Esophagus muscularis mucosa (tissue), 4 donors: ENCODE results near the gene IFNGR1. TPM values are rescaled to one million over a fixed set of nuclear protein-coding genes. Genes with fewer than 3 reads are reported as not detected.

Source experiments
- DNase-seq: peaks from one replicate; pipeline ENCODE4 v3.0.0-alpha.2; 2017; ENCODE audit errors: extremely low spot score
- H3K27ac ChIP-seq, 4 donors: fragments of 200-600 bp; sonication (generic); replicated peaks in 1 of 4; 1 replicate in 3 of 4; 2 replicates in 1 of 4; pipeline ENCODE4 v1.5.1; 2016 to 2019; ENCODE audit warnings: mild to moderate bottlenecking in 1 of 4
- H3K27me3 ChIP-seq, 4 donors: fragments of 200-600 bp; sonication (generic); one replicate each; pipeline versions ENCODE4 v1.5.1 to v1.6.0; 2016 to 2019
- H3K36me3 ChIP-seq, 4 donors: fragments of 200-600 bp; sonication (generic); one replicate each; pipeline ENCODE4 v1.5.1; 2016 to 2019
- H3K4me1 ChIP-seq, 4 donors: fragments of 200-600 bp; sonication (generic); one replicate each; pipeline ENCODE4 v1.5.1; 2016 to 2019
- H3K4me3 ChIP-seq, 4 donors: fragments of 200-600 bp; sonication (generic); 1 replicate in 2 of 4; 2 replicates in 2 of 4; pipeline ENCODE4 v1.5.1; 2016 to 2019; ENCODE audit warnings: mild to moderate bottlenecking in 4 of 4, moderate library complexity in 1 of 4
- H3K9me3 ChIP-seq, 4 donors: fragments of 200-600 bp; sonication (generic); 1 replicate in 3 of 4; 2 replicates in 1 of 4; pipeline ENCODE4 v1.5.1; 2016 to 2019
- CTCF ChIP-seq, 3 experiments: fragments of 200-600 bp in 2 of 3; fragments of 450-650 bp in 1 of 3; sonication (generic) in 2 of 3; IDR thresholded peaks; one replicate each; pipeline ENCODE4 v1.5.1; 2017 to 2019; ENCODE audit warnings: antibody characterized with exemption in 3 of 3, mild to moderate bottlenecking in 2 of 3, moderate library complexity in 1 of 3
- EP300 ChIP-seq: sonication (generic); formaldehyde crosslinking; IDR thresholded peaks from one replicate; pipeline ENCODE4 v1.6.1; 2017; ENCODE audit warnings: antibody characterized with exemption
- POLR2A ChIP-seq: fragments of 450-650 bp; IDR thresholded peaks from one replicate; pipeline ENCODE4 v1.6.1; 2017; ENCODE audit warnings: antibody characterized with exemption, moderate library complexity, mild to moderate bottlenecking, low read depth
- POLR2AphosphoS5 ChIP-seq, 2 donors: sonication (generic); formaldehyde crosslinking; IDR thresholded peaks; one replicate each; pipeline ENCODE4 v1.6.1; 2017; ENCODE audit warnings: antibody characterized with exemption in 2 of 2
- WGBS: methylation state at CpG from one replicate; pipeline ENCODE4 v1.1.5; 2018; 5-methylcytosine and 5-hydroxymethylcytosine counted together
- intact Hi-C: fragments of 100-400 bp; cut with DNase I; formaldehyde crosslinking; loops from one replicate; pipeline ENCODE4 v1.15.1; 2023
- total RNA-seq, 4 donors: library from RNA; depleted of rRNA; stranded (reverse); fragments of >200 nt; gene quantifications; one replicate each; pipeline versions ENCODE4 v1.1.0 to v1.2.1, GENCODE V29; 2016

IFNGR1 gene
- total RNA-seq, 4 donors from 2014 or later: 52.8 to 95.9 (median 62.9) TPM

GRCh38 chr6:137163732-137164318 is 55.4 kb downstream of the IFNGR1 start:
- DNase-seq: no peak
- Histone ChIP-seq H3K36me3 (no peaks in the 10 kb centered on the region), H3K9me3 (no peaks in the 10 kb centered on the region), H3K27me3 (no peaks in the 10 kb centered on the region), H3K4me1 (no peaks in the 10 kb centered on the region), H3K27ac (no peak overlapping the region), H3K4me3 (no peak overlapping the region)
- no peak for TF ChIP-seq POLR2A
- no peak for TF ChIP-seq CTCF (IDR thresholded peaks at IDR 0.05)
- 80% methylated on average over 12 of the region's 12 CpGs for WGBS
- intact Hi-C loops: no loop called here

GRCh38 chr6:137162692-137163306 is 56.4 kb downstream of the IFNGR1 start:
- WGBS: 78% methylated on average over 3 of the region's 3 CpGs
- no peak for DNase-seq
- no peaks in the 10 kb centered on the region for H3K36me3 ChIP-seq
- H3K27ac ChIP-seq: no peak overlapping the region
- no peaks in the 10 kb centered on the region for H3K4me1 ChIP-seq
- no peaks in the 10 kb centered on the region for H3K9me3 ChIP-seq
- intact Hi-C loops: no loop called here
- no peak for TF ChIP-seq POLR2AphosphoS5 (IDR thresholded peaks at IDR 0.05)
- no peak for TF ChIP-seq CTCF (IDR thresholded peaks at IDR 0.05)
- no peak for TF ChIP-seq EP300
- no peak for TF ChIP-seq POLR2A
- no peaks in the 10 kb centered on the region for H3K27me3 ChIP-seq
- no peak overlapping the region for H3K4me3 ChIP-seq

GRCh38 chr6:137161949-137162348 is 57.2 kb downstream of the IFNGR1 start:
- H3K36me3 ChIP-seq: no peaks in the 10 kb centered on the region
- no peak for TF ChIP-seq EP300
- no peak for TF ChIP-seq POLR2A
- no peak for TF ChIP-seq CTCF (IDR thresholded peaks at IDR 0.05)
- no peak for TF ChIP-seq POLR2AphosphoS5 (IDR thresholded peaks at IDR 0.05)
- H3K4me3 ChIP-seq: no peak overlapping the region
- H3K27ac ChIP-seq: no peak overlapping the region
- intact Hi-C loops: no loop called here
- DNase-seq: no peak
- no peaks in the 10 kb centered on the region for H3K27me3 ChIP-seq
- WGBS: 66% methylated on average over 5 of the region's 5 CpGs
- no peaks in the 10 kb centered on the region for H3K9me3 ChIP-seq
- H3K4me1 ChIP-seq: peaks cover 0 to 7% (median 0%) of the 10 kb centered on the region in 4 donors

GRCh38 chr6:137160763-137161162 is 58.4 kb downstream of the IFNGR1 start:
- no peak for DNase-seq
- intact Hi-C loops: no loop called here
- no peak for TF ChIP-seq POLR2A
- Histone ChIP-seq H3K4me3 (no peak overlapping the region), H3K27me3 (no peaks in the 10 kb centered on the region), H3K36me3 (no peaks in the 10 kb centered on the region), H3K4me1 (peaks cover 0 to 7% (median 0%) of the 10 kb centered on the region in 4 donors), H3K27ac (no peak overlapping the region), H3K9me3 (no peaks in the 10 kb centered on the region)
- whole genome bisulfite sequencing: 70% methylated on average over 3 of the region's 3 CpGs

GRCh38 chr6:137159912-137160311 is 59.3 kb downstream of the IFNGR1 start:
- Histone ChIP-seq H3K36me3 (no peaks in the 10 kb centered on the region), H3K27me3 (no peaks in the 10 kb centered on the region), H3K4me3 (no peak overlapping the region), H3K4me1 (peaks cover 0 to 7% (median 0%) of the 10 kb centered on the region in 4 donors), H3K27ac (no peak overlapping the region), H3K9me3 (no peaks in the 10 kb centered on the region)
- DNase-seq: no peak
- intact Hi-C loops: no loop called here
- TF ChIP-seq POLR2A (no peak), EP300 (no peak), CTCF (IDR thresholded peaks at IDR 0.05) (no peak), POLR2AphosphoS5 (IDR thresholded peaks at IDR 0.05) (no peak)
